Colonic mucosa (tissue), 4 donors: Measurements from ENCODE around the gene FBXW9. TPM values are rescaled to one million over a fixed set of nuclear protein-coding genes. Genes with fewer than 3 reads are reported as not detected.

ENCODE experiments used
- DNase-seq: peaks from one replicate; pipeline ENCODE4 v3.0.0-alpha.2; 2020
- H3K27ac ChIP-seq: fragments of 200-600 bp; one replicate; pipeline ENCODE4 v1.8.0; 2021
- H3K27me3 ChIP-seq: fragments of 200-600 bp; one replicate; pipeline ENCODE4 v1.8.0; 2021
- H3K36me3 ChIP-seq: fragments of 200-600 bp; one replicate; pipeline ENCODE4 v1.8.0; 2021
- H3K4me1 ChIP-seq: fragments of 200-600 bp; one replicate; pipeline ENCODE4 v1.8.0; 2021; ENCODE audit warnings: mild to moderate bottlenecking
- H3K4me3 ChIP-seq: fragments of 200-600 bp; one replicate; pipeline ENCODE4 v1.8.0; 2021
- H3K9ac ChIP-seq, 2 donors: one replicate each; pipeline ENCODE4 v1.7.0; 2013; ENCODE audit warnings: control low read depth in 2 of 2, low read depth in 2 of 2, low read length in 2 of 2
- H3K9me3 ChIP-seq: fragments of 200-600 bp; one replicate; pipeline ENCODE4 v1.8.0; 2021
- CTCF ChIP-seq: fragments of 200-600 bp; IDR thresholded peaks from one replicate; pipeline ENCODE4 v1.8.0; 2022; ENCODE audit warnings: antibody characterized with exemption, mild to moderate bottlenecking
- intact Hi-C: fragments of 100-400 bp; cut with DNase I; formaldehyde crosslinking; loops from one replicate; pipeline ENCODE4 v1.14.1; 2022
- total RNA-seq, 2 donors: library from RNA; stranded (reverse); fragmentation: NEBNext Ultra II Directional in 1 of 2; extraction: Animal tissue kit (Norgen Biotek cat#: 25700) in 1 of 2; gene quantifications; one replicate each; pipeline ENCODE4 v1.2.1, GENCODE V29; 2021
- donor health status: healthy.
- donor health status: DM: no; HTN: no; CAD: no.
- donor health status: DM: no; HTN: no; CAD: no.

FBXW9 gene
- 10 to 100 TPM in 1 of 2 donors, 1 to 10 TPM in 1; 6.5 to 10.3 TPM for total RNA-seq

GRCh38 chr19:12696366-12697335 is at the start of gene FBXW9:
Gene FBXW9 (minus strand): TSS chr19:12696631. CDS start chr19:12696581, 50 bp downstream.
- intact Hi-C loops: no loop called here
- TF ChIP-seq CTCF: no peak

GRCh38 chr19:12745166-12745897 is 48.9 kb upstream of the FBXW9 start:
- no peak for TF ChIP-seq CTCF
- Histone ChIP-seq H3K9me3 (no peaks in the 10 kb centered on the region), H3K27me3 (peaks cover 5% of the 10 kb centered on the region), H3K9ac (no peak overlapping the region), H3K27ac (no peak overlapping the region), H3K4me3 (no peak overlapping the region), H3K36me3 (peaks cover 7% of the 10 kb centered on the region), H3K4me1 (no peaks in the 10 kb centered on the region)
- intact Hi-C loops: no loop called here
- no peak for DNase-seq

More at GRCh38 chr19:12696366-12697335, at the start of gene FBXW9:
- Histone ChIP-seq H3K27ac (peak within 1 kb of the TSS; percentile 58), H3K4me3 (peak within 1 kb of the TSS; percentile 75), H3K9ac (peak within 1 kb of the TSS; percentile 64 to 81), H3K4me1 (peaks cover 5% of the 10 kb centered on the region), H3K9me3 (no peaks in the 10 kb centered on the region), H3K36me3 (no peaks in the 10 kb centered on the region), H3K27me3 (no peaks in the 10 kb centered on the region)
- DNase-seq: peak; percentile 97

- H3K4me1 ChIP-seq: peaks cover 19% of the 10 kb centered on the region
- no peak overlapping the region for H3K27ac ChIP-seq
- peaks cover 3% of the 10 kb centered on the region for H3K36me3 ChIP-seq
- peak overlapping the region; percentile 88 for H3K4me3 ChIP-seq
- intact Hi-C loops: no loop called here
- DNase-seq: no peak
- H3K9me3 ChIP-seq: no peaks in the 10 kb centered on the region
- H3K27me3 ChIP-seq: no peaks in the 10 kb centered on the region
- H3K9ac ChIP-seq: peak overlapping the region; percentile 52 to 85
- no peak for TF ChIP-seq CTCF
Measured at GRCh38 chr19:12737835-12738351, 41.5 kb upstream of the FBXW9 start.

- H3K36me3 ChIP-seq: peaks cover 3% of the 10 kb centered on the region
- DNase-seq: peak; percentile 95
- intact Hi-C loops: no loop called here
- peak within 1 kb of the TSS; percentile 88 for H3K4me3 ChIP-seq
- TF ChIP-seq CTCF: no peak
- H3K9me3 ChIP-seq: no peaks in the 10 kb centered on the region
- H3K4me1 ChIP-seq: peaks cover 23% of the 10 kb centered on the region
- H3K27me3 ChIP-seq: no peaks in the 10 kb centered on the region
- peak within 1 kb of the TSS; percentile 75 for H3K27ac ChIP-seq
- peak within 1 kb of the TSS; percentile 52 to 85 for H3K9ac ChIP-seq
Measured at GRCh38 chr19:12736995-12737834, 40.8 kb upstream of the FBXW9 start, which contains the start of gene GET3. Gene GET3 (plus strand): TSS chr19:12737497. CDS start chr19:12737506, 9 bp downstream.
